ENCODE data around the gene FNIP2.

DNA sequence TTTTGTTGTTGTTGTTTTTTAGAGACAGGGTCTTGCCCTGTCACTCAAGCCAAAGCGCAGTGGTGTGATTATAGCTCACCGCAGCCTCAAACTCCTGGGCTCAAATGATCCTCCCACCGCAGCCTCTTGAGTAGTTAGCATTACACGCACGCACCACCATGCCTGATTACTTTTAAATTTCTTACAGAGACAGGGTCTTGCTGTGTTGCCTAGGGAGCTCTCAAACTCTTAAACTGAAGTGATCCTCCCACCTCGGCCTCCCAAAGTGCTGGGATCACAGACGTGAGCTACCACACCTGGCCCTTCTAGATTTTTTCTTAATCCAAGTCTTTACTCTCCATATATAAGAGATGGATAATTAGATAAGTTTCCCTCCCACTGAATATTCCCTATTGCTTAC, 29.2 kb downstream of the FNIP2 start:
- TF ChIP-seq RXRA (IDR thresholded peaks at IDR 0.05; ENCODE audit: borderline replicate concordance, low read depth) = no peak
- TF ChIP-seq YY1 (IDR thresholded peaks at IDR 0.05; ENCODE audit: low read depth) = no peak

All from SK-N-SH (cell line).